PC-9 (cell line): ENCODE results near the gene OGA. TPM values are rescaled to one million over a fixed set of nuclear protein-coding genes. Genes with fewer than 3 reads are reported as not detected.

Experiments used
- BruUV-seq: library from RNA; stranded (reverse); fragments of 400-500 nt; replicated peaks from 2 replicates; lab custom pipeline; 2021; lab: Mats Ljungman, UMichigan
- CTCF ChIA-PET: fragments of 300-600 bp; sonication (Branson Sonifier 250); formaldehyde crosslinking; loops from one replicate; lab custom pipeline; 2022; ENCODE audit warnings: antibody characterized with exemption; lab: Charles Lee
- POLR2A ChIA-PET: fragments of 300-600 bp; sonication (Branson Sonifier 250); formaldehyde crosslinking; loops from one replicate; lab custom pipeline; 2022; ENCODE audit warnings: antibody characterized with exemption; ENCODE audit not compliant: unreplicated experiment; lab: Charles Lee
- DNase-seq, 2 experiments: peaks; one replicate each; pipeline versions ENCODE4 v3.0.0 to v3.0.0-alpha.2; 2015 to 2022; ENCODE audit warnings: mixed read lengths in 1 of 2
- H2AFZ ChIP-seq: fragments of 200-600 bp; sonication (generic); 2 replicates; pipeline ENCODE4 v1.8.1; 2017; ENCODE audit warnings: antibody characterized with exemption
- H3F3A ChIP-seq: fragments of 200-600 bp; sonication (generic); 2 replicates; pipeline ENCODE4 v1.8.1; 2017; ENCODE audit warnings: antibody characterized with exemption, mild to moderate bottlenecking, low read depth; ENCODE audit not compliant: insufficient read depth
- H3K27ac ChIP-seq: fragments of 200-600 bp; sonication (generic); 2 replicates; pipeline ENCODE4 v1.6.1; 2016; ENCODE audit warnings: mixed run types
- H3K27me3 ChIP-seq: fragments of 200-600 bp; sonication (generic); 2 replicates; pipeline ENCODE4 v1.6.1; 2016; ENCODE audit warnings: low read depth, mixed run types; ENCODE audit not compliant: insufficient read depth
- H3K36me3 ChIP-seq: fragments of 200-600 bp; sonication (generic); 2 replicates; pipeline ENCODE4 v1.6.1; 2016; ENCODE audit warnings: low read depth, mixed run types
- H3K4me1 ChIP-seq: fragments of 200-600 bp; sonication (generic); replicated peaks from 2 replicates; pipeline ENCODE4 v1.6.1; 2016; ENCODE audit warnings: mixed run types; ENCODE audit not compliant: insufficient read depth
- H3K4me2 ChIP-seq: fragments of 200-600 bp; sonication (generic); 2 replicates; pipeline ENCODE4 v1.6.1; 2017; ENCODE audit warnings: mixed run types
- H3K4me3 ChIP-seq: fragments of 200-600 bp; sonication (generic); 2 replicates; pipeline ENCODE4 v1.6.1; 2016; ENCODE audit warnings: mixed run types
- H3K79me2 ChIP-seq: fragments of 200-600 bp; sonication (generic); 2 replicates; pipeline ENCODE4 v1.6.1; 2017; ENCODE audit warnings: low read depth, mixed run types
- H3K9me2 ChIP-seq: fragments of 200-600 bp; sonication (generic); 2 replicates; pipeline ENCODE4 v1.8.1; 2017; ENCODE audit warnings: mild to moderate bottlenecking; ENCODE audit not compliant: insufficient read depth
- H3K9me3 ChIP-seq: fragments of 200-600 bp; sonication (generic); 2 replicates; pipeline ENCODE4 v1.8.1; 2016; ENCODE audit warnings: low read depth; ENCODE audit not compliant: insufficient read depth
- H4K20me1 ChIP-seq: fragments of 200-600 bp; sonication (generic); 2 replicates; pipeline ENCODE4 v1.8.1; 2017; ENCODE audit not compliant: insufficient read depth
- EZH2 ChIP-seq: fragments of 200-600 bp; sonication (generic); IDR thresholded peaks from 2 replicates; pipeline ENCODE4 v1.8.0; 2017; ENCODE audit warnings: antibody characterized with exemption, low read depth
- intact Hi-C: fragments of 100-400 bp; cut with micrococcal nuclease; formaldehyde crosslinking; loops from one replicate; pipeline ENCODE4 v1.10.0; 2022; ENCODE audit not compliant: unreplicated experiment
- total RNA-seq: library from RNA; stranded (reverse); gene quantifications from 2 replicates; pipeline ENCODE4 v1.2.3, GENCODE V29; 2021
- TF ChIP-seq, protein P1 (sequence below): fragments of 200-600 bp; sonication (generic); conservative IDR thresholded peaks from 2 replicates; pipeline ENCODE4 v1.6.1; 2017; ENCODE audit warnings: mixed run types, antibody characterized with exemption, mild to moderate bottlenecking, moderate library complexity

The OGA gene
- total RNA-seq, 1 experiment from 2014 or later: 82.0 TPM

DNA sequence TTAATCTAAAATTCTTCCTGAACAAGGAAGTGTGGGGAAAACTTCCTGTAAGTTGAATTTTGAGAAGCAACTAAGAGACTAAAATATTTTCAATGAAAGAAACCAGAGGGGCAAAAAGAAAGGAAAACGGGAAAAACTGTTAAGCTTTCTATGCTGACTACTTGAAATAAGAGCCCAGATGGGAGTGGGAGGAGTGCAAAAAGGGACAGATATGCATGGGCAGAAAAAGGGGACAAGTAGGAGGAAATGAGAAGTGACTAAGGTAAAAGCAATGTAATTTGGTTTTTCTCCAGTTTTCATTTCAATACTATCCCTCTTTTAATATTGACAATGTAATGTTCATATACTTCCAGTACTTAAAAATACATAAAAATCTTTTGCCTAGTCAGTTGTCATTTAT, 11.1 kb downstream of the OGA start:
- intact Hi-C loops: no loop called here
- peaks cover 6% of the 10 kb centered on the region; the same call in 1 of the 2 replicates for H4K20me1 ChIP-seq
- H3K9me2 ChIP-seq: no peaks in the 10 kb centered on the region
- no peaks in the 10 kb centered on the region for H3K27me3 ChIP-seq
- no peaks in the 10 kb centered on the region for H3F3A ChIP-seq
- no TSS peak for BruUV-seq
- H3K9me3 ChIP-seq: no peaks in the 10 kb centered on the region
- H3K79me2 ChIP-seq: peaks cover 17% of the 10 kb centered on the region
- no peak overlapping the region for H3K4me3 ChIP-seq
- H2AFZ ChIP-seq: no peak overlapping the region
- H3K27ac ChIP-seq: no peak overlapping the region
- no peaks in the 10 kb centered on the region for H3K4me1 ChIP-seq
- H3K36me3 ChIP-seq: peaks cover 19% of the 10 kb centered on the region; the same call in 1 of the 2 replicates
- TF ChIP-seq EZH2: no peak
- TF ChIP-seq, protein P1, sequence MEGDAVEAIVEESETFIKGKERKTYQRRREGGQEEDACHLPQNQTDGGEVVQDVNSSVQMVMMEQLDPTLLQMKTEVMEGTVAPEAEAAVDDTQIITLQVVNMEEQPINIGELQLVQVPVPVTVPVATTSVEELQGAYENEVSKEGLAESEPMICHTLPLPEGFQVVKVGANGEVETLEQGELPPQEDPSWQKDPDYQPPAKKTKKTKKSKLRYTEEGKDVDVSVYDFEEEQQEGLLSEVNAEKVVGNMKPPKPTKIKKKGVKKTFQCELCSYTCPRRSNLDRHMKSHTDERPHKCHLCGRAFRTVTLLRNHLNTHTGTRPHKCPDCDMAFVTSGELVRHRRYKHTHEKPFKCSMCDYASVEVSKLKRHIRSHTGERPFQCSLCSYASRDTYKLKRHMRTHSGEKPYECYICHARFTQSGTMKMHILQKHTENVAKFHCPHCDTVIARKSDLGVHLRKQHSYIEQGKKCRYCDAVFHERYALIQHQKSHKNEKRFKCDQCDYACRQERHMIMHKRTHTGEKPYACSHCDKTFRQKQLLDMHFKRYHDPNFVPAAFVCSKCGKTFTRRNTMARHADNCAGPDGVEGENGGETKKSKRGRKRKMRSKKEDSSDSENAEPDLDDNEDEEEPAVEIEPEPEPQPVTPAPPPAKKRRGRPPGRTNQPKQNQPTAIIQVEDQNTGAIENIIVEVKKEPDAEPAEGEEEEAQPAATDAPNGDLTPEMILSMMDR: no peak
- CTCF ChIA-PET: no interaction called here
- POLR2A ChIA-PET: no interaction called here
- DNase-seq: no peak
- H3K4me2 ChIP-seq: no peak overlapping the region

DNA sequence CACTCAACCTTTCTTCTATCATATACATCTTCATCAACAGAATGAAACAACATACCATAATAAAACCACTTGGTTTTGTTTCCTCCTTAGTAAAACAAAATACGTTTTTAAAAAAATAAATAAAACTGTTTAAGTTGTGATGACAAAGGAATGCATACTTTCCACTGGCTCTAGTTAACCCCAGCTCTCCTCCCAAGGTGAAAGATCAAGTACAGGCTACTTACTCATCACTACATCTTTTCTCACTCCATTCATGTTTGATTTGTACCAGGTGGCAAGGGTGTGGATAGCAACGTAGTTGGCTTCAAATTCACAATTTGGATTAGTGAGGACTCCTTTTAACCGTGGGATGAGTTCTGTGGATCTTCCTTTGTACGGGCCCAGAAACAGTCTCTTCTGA, 14.7 kb downstream of the OGA start:
- peaks cover 12% of the 10 kb centered on the region; the same call in 1 of the 2 replicates for H3K36me3 ChIP-seq
- no TSS peak for BruUV-seq

DNA sequence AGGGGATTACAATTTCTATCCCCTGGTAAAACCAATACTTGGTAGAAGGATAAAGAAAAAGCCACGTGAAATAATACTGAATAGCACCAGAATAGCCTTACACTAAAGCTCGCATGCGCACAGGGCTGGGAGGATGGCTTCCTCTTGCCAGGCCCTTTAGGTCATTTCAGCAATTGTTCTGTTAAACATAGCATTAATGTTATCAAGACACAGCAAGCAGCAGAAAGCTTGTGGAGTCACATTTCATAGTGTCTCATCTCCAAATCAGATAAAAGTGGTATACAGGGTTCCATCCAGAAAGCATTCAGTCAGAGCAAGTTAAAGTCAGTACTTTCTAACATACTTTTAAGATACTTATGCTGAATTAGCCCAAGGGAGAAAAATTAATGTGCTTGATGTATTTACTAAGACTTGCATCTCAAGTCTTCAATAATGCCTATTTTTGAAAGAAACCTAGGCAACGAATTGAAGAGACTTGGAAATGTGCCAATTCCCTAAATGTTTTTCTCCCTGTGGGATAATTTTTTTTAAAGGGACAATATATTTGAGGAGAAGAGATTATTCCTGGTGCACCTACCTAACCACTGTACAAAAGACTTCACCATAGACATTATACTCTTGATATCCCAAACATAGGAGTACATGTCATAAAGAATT, 20.7 kb downstream of the OGA start:
- no peaks in the 10 kb centered on the region for H3K9me2 ChIP-seq
- DNase-seq: no peak
- H2AFZ ChIP-seq: no peak overlapping the region
- 0 out of 2 replicates have a peak, but pooled peaks cover 15% of the 10 kb centered on the region for H4K20me1 ChIP-seq
- no peak overlapping the region for H3K4me3 ChIP-seq
- no peak for TF ChIP-seq EZH2
- TF ChIP-seq, protein P1: no peak
- no peaks in the 10 kb centered on the region; the same call in 1 of the 2 replicates for H3F3A ChIP-seq
- H3K4me2 ChIP-seq: no peak overlapping the region
- H3K79me2 ChIP-seq: no peaks in the 10 kb centered on the region
- no peaks in the 10 kb centered on the region for H3K27me3 ChIP-seq
- no peak overlapping the region for H3K27ac ChIP-seq
- intact Hi-C loops: no loop called here
- POLR2A ChIA-PET: no interaction called here
- CTCF ChIA-PET: no interaction called here
- BruUV-seq: no TSS peak
- no peaks in the 10 kb centered on the region for H3K4me1 ChIP-seq
- no peaks in the 10 kb centered on the region for H3K9me3 ChIP-seq
- peaks cover 6% of the 10 kb centered on the region; the same call in 1 of the 2 replicates for H3K36me3 ChIP-seq

More for the DNA sequence above, 14.7 kb downstream of the OGA start:
- Histone ChIP-seq H3K79me2 (no peaks in the 10 kb centered on the region), H3K9me2 (no peaks in the 10 kb centered on the region), H3K4me1 (no peaks in the 10 kb centered on the region), H3K4me2 (no peak overlapping the region), H2AFZ (no peak overlapping the region), H4K20me1 (peaks cover 10% of the 10 kb centered on the region; the same call in 1 of the 2 replicates), H3K4me3 (no peak overlapping the region), H3F3A (no peaks in the 10 kb centered on the region), H3K9me3 (no peaks in the 10 kb centered on the region), H3K27me3 (no peaks in the 10 kb centered on the region), H3K27ac (no peak overlapping the region)
- TF ChIP-seq, protein P1: no peak
- TF ChIP-seq EZH2: no peak
- intact Hi-C loops: no loop called here
- no peak for DNase-seq
- POLR2A ChIA-PET: no interaction called here
- CTCF ChIA-PET: interaction anchor here (0.7 kb wide), 1 partner anchor 37 kb away, joined by 10 read pairs; no protein-coding TSS in a partner anchor
